AML-193 (cell line): ENCODE data around the gene SCLY.

ENCODE experiments used
- DNase-seq, 2 experiments: peaks; one replicate each; lab custom pipeline; 2025; lab: John Stamatoyannopoulos, UW

Gene SCLY

DNA sequence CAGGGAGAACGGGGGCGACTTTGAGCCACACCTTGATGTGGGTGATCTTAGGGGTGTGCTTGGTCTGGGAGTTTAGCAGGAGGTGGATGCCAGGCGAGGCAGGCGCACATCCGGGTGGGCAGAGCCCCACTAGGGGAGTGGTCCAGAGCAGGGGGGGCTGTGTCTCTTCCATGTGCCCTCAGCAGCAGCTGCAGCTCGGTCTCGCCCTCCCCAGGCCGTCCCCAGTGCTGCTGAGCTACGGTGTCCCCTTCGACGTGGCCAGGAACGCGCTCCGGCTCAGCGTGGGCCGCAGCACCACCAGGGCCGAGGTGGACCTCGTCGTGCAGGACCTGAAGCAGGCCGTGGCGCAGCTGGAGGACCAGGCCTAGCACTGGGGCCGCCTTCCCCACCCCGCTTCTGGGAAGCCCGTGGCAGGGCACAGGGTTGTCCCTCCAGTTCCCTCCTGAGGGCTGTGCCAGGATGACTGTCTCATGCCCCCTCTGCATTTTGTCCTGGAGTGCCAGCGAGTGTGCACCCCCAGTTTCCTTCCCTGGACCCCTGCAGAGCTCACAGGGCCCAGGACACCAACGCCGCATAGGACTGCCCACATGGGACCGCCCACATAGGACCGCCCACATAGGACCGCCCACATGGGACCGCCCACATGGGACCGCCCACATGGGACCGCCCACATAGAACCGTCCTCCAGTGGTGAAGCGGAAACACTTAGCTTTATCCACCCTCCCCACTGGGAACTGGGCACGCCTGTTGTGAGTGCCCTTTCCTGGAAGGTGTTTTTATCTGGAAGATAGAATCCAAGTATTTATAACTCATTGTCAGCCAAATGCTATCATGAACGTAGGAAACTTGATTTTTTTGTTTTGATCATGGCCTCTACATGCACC, 37.4 kb downstream of the SCLY start:
- DNase-seq, result no peak

DNA sequence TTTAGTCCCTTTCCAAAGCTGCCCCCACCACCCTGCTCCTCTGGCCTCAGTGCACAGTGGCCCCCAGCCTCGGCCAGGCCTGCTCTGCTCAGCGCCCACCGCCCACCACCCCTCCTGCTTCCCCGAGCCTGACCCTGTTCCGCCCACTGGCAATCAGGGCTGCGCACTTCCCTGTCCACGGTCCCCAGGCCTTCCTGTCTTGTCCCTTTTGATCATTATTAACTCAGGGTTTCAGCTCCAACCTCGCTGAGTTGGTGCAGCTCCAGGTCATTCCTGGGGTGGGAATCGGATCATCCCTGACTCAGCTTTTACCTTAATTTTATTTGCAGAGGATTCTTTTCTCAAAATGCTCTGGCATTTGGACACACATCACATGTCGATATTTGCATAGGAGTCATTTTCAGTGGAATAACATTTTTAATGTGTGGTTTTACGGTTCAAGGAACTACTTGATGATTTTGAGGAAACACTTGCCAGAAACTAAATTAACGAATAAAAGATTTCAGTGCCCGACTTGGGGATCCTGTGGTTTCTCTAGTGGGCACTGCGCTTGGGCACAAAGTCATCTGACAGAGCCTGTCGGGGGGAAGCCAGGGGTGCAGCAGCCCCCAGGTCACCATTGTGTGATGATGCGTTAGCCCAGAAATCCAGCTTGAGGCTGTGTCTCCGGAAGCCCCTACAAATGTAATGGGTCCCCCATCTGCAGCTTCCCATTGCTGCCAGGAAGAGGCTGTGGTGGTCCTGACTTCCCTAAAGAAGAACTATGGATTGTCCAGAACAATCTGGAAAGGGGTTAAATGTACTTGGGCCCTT, 38.3 kb downstream of the SCLY start:
- DNase-seq, result no peak

DNA sequence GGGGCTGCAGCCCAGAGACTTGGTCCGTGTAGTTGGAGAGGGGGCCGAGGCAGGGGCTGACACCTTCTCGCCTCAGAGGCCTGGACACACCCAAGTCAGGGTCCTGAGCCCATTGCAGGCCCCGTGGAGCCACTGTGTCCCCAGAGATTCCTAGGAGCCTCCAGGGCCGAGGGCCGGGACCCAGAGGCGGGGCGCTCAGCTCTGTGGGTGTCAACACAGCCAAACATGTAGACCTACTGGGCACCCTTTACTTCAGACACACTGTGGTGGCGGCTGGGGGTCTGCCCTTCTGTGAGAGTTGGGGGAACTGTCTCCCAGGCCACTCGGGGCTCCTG, 38.9 kb downstream of the SCLY start:
- DNase-seq, result no peak

DNA sequence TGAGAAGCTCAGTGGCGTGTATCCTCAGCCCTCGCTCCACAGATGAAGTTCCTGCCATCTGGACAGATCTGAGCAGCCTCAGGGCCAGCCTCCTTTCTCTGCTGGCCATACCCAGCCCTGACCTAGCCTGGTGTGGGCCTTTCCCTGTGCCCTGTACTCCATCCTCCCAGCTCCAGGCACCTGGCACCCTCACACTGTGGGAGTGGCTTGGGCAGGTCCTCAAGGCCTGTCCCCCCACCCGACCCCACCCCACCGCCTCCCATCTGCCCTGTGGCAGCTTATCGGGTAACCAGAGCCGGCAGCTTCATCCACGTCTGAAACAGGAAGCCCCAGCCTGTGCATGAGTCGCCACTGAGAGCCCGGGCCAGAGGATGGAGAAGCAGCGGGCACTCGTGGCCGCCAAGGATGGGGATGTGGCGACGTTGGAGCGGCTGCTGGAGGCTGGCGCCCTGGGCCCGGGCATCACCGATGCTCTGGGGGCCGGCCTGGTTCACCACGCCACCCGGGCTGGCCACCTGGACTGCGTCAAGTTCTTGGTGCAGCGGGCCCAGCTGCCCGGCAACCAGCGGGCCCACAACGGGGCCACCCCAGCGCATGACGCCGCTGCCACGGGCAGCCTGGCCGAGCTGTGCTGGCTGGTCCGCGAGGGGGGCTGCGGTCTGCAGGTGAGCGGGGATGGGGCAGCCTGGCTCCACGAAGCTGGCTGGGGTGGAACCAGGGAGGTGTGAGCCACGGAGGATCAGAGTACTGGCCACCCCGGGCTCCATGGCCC, 39.4 kb downstream of the SCLY start, which contains the start of gene ESPNL:
Gene ESPNL (plus strand): TSS at position 292 of the 772 bp plus-strand sequence. CDS start 80 bp downstream, at position 372.
- no peak for DNase-seq

DNA sequence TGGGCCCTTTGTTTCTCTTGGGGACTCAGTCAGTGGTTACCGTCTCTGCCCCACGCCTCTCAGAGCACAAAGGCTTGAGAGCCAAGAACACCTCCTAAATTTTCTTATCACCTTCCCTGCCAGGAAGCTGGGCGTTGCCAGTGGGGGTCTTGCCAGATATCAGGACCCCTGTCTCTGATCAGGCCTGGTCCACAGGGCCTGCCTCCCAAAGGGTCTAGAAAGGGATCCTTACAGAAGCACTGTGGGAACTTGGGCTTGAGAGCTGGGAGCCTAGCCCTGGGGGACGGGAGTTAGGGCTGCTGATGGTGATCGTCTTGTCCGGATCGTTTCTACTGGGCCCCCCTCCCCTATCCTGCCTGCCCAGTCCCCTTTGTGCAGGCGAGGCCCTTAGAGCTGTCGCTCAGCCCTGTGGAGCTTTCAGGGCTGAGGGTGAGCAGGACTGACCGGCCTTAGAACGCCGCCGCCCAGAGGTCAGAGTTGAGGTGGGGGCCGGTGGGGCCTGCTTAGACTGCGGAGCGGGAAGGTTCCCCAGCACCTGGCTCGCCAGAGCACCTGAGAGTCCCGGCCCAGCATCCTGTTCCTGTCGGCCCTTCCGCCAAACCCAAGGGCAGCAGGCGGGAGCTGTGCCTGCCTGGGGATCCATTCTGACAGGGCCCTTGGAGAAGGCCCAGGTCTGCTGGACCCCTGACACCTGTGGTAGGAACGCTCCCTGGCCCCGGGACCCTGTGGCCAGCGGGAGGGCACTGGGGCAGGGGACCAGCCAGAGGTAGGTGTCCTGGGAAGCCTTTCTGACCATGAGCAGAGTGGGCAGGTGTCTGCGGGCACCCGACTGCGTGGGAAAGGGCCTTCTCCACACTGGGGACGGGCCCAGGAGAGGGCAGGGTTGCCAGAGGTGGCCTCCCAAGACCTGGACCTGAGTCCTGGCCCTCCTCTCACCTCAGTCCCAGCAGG, 40.3 kb downstream of the SCLY start:
- no peak for DNase-seq

DNA sequence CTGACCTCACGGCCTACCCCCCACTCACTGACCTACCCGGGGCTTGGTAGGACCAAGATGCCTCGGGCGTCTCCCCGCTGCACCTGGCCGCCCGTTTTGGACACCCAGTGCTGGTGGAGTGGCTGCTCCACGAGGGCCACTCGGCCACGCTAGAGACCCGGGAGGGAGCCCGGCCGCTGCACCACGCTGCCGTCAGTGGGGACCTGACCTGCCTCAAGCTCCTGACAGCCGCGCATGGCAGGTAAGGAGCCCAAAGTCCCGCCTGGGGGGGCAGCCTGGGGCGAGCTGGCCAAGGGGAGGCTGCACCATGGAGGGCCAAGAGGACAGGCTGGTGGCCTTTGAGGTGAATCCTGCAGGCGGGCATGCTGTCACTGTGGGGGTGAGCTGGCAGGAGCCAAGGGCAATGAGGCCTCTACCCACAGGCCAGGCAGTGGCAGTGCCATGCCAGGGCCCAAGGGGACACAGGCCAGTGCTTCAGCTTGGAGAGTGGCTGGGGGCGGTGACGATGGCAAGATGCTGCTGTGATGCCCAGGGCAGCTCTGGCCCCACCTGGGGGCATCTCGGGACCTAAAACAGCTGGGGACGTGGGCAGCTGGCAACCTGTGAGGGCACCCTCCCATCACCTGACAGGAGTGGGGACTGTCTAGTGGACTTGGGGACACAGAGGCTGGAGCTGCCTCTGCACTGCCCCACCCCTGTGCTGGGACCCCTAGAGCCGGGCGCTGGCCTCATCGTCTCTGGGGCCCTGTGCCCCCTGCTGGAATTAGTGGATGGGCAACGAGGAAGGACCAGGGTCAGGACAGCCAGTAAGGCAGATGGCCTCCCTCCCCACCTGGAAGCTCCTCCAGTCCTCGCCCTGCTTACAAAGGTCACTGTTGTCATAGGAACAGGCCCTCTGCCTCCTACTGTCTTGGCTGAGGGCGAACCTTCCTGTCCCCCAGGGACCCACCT, 41.4 kb downstream of the SCLY start:
- DNase-seq, result no peak

DNA sequence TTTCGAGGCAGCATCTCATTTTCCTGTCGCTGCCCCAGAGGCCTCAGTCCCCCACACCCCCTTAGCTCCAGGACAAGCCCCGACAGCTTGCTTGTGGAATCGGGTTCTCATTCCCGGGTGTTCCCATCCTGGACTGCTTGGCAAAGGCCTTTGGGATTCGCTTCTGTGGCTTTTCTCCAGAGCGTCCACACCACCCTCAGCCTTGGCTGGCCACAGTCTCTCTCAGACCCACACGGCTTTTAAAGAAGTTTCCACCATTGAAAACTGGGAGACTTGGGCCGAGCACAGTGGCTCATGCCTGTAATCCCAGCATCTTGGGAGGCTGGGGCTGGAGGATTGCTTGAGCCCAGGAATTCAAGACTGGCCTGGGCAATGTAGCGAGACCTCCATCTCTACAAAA, 42.1 kb downstream of the SCLY start:
- no peak for DNase-seq

DNA sequence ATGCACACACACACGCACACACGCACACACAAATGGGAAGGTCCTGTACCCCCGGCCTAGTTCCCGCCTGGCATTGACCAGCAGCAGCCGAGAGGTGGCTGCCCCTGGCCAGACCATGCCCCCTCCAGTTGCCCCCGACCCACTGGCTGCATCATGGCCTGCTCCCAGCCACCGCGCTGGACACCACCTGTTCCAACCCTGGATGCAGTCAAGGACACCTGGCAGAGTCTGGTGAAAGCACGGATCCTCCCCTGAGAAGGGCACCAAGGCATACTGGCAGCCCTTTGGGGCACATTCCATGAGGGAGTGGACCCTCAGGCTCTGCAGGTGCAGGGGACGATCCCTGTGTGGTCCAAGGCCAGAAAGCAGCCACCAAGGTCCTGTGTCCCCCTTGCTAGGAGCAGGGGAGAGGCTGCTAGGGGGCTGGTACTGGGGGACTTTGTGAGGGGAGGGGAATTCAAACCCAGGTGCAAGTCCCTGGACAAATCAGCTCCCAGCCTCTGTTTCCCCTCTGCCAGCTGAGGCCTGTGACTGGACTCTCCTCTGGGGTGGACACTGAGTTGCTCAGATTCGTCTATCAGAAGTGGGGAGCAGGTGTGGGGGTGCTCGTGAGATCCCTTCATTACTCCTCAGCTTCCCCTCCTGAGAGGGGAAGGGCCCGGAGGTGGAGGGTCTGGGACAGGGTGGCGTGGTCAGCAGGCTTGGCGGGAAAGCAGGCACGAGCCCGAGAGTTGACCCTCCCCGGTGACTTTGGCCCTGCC, 42.8 kb downstream of the SCLY start:
- no peak for DNase-seq

DNA sequence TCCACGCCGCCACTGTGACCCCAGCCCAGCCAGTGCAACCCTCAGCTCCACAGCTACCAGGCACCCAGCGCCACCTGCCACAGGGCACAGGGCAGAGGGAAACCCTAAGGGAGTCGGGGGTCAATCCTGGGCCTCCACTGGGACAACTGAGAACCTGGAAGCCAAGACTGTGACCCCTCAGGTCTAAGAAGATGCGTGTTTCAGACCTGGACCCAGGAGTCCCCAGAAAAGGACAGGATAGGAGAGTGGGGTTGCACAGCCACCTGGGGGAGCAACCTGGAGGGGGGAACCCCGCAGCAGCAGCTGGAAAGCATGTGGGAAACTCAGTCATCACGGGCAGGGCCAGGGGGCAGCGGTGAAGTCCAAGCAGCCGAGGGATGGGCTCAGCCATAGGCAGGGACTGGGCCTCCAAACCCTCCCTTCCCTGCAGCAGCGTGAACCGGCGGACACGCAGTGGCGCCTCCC, 43.5 kb downstream of the SCLY start:
- no peak for DNase-seq

DNA sequence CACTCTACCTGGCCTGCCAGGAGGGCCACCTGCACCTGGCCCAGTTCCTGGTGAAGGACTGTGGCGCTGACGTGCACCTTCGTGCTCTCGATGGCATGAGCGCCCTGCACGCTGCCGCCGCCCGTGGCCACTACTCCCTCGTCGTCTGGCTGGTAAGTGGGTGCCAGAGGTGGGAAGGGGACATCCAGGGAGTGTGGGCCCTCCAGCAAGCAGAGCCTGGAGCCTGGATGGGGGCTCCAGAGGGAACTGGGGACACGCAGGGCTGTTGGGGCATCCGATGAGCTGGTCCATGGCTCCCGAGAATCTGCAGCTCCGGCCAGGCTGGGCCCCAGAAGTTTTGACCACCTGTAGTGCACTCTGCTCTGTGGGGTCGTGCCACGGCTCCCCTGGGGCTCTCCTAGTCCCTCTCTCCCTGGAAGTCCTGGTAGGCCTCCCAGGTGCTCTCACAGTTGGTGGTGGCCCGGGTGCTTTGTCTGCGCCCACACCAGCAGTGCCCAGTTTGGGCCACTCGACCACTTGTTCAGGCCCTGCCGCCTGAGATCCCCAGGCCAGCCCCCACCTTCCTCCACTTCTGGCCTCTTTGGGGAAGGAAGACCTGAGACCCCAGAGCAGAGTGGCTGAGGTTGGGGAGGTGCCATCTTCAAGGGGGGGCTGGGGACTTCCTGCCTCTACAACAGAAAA, 44.0 kb downstream of the SCLY start:
- DNase-seq, result no peak

DNA sequence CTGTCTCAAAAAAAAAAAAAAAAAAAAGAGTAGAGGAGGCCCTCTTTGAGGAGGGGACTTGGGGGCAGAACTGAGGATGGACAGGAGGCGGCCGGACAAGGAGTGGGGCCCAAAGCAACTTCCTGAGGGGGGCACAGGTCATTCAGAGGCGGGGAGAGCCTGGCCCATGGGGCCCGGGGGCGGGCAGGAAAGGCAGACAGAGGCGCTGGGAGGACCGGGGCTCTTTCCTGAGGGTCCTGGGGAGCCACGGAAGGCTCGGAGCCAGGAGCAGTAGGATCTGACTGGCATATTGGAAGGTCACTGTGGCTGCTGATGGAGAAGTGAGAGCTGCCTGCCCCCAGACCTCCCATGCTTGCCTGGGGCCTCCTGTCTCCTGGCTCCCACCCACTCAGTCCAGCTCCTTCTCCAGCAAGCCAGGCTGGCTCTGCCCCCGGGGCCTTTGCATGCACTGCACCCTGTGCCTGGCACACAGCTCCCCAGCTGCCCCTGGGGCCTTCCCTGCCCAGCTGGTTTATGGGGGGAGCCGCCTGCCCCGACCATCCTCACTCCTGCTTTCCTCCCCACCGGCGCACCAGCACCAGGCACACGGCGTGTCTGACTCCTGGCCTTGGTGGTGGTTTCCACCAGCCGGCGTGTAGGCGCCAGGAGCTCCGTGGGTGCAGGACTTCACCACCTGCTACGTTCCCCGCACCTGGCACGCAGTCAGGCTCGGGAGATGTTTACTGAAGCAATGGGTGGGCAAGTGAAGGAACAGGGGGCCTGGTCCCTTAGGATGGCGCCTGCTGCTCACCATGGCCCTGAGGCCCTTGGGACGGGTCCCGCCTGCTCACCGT, 44.9 kb downstream of the SCLY start:
- no peak for DNase-seq

DNA sequence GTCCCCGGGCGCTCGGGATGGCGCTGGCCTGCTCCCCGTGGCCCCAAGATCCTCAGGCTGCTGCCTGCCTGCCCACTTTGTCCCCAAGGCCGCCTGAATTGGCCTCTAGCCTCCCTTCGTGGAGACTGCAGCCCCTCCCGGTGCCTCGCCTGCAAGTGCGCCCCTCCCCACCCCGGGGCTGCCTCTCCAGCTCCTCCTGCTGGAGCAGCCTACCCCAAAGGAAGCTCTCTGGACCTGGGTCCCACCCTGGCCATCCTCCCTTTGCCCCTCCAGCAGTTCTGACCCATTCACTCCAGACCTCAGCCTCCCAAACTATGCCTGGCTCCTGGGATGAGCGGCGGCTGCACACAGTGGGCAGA, 45.5 kb downstream of the SCLY start:
- DNase-seq, result no peak

DNA sequence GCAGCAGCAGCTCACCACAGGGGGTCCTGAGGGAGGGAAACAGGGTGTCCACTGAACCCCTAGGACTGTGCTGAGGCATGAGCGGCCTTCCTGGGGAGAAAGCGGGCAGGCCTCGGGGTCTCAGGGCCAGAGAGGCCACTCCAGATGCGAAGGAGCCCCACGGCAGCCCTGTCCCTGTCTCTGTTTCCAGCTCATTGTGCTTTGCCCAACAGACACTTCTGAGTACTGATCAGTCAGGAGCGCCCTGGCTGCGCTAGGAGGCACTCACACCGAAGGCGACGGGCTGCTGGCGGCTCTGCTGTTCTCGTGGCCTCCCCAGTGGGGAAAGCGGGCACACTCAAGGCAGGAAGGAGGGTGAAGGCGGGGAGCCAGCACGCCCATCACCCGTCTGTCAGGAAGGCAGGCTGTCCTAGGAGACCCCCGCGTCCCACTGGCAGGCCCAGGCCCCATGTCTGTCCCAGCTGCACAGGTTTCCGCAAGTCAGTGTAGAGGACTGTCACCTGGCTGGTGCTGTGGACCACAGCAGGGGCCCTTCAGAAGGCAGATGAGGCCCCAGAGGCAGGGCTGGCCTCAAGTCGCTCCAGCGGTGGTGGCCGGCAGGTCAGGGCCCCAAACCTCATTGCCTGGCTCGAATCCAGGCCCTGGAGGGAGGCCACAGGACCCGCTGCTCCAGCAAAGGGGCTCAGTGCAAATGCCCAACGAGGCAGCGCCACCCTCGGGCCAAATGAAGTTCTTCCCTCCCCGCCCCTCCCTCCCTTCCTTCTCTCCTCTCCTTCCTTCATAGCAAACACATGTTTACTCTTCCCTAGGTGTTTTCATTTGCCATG, 46.1 kb downstream of the SCLY start:
- no peak for DNase-seq

DNA sequence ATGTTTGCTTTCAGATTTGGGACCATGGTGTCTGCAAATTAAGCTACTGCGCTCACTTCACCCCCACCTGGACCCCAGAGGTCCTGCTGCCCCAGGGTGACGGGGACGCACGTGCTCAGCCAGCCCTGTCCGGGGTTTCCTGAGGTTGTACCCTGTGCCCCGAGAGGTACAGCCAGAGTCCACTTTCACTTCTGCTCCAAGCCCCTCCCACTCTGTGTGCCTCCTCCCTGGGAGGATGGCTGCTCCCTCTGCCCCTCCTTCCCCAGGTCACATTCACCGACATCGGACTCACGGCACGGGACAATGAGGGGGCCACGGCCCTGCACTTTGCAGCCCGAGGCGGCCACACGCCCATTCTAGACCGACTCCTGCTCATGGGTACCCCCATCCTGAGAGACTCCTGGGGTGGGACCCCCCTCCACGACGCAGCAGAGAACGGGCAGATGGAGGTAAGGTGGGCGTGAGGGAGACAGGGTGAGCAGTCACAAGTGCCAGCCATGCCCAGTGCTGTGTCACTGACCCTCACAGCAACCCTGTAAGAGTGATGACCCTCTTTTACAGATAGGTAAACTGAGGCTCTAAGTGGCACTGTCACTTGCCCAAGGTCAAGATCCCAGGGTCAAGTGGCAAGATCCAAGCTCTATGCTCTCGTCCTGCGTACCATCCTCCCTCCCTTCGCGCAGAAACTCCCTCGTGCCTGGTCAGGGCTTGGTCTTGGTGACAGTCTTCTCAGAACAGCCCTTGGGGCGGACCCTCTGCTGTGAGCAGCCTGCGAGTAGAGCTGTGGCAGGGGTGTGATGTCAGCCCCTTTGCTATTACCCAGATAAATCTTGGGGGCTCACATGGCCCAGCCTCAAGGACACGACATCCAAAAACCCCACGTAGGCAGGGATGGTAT, 47.0 kb downstream of the SCLY start:
- DNase-seq, result no peak

DNA sequence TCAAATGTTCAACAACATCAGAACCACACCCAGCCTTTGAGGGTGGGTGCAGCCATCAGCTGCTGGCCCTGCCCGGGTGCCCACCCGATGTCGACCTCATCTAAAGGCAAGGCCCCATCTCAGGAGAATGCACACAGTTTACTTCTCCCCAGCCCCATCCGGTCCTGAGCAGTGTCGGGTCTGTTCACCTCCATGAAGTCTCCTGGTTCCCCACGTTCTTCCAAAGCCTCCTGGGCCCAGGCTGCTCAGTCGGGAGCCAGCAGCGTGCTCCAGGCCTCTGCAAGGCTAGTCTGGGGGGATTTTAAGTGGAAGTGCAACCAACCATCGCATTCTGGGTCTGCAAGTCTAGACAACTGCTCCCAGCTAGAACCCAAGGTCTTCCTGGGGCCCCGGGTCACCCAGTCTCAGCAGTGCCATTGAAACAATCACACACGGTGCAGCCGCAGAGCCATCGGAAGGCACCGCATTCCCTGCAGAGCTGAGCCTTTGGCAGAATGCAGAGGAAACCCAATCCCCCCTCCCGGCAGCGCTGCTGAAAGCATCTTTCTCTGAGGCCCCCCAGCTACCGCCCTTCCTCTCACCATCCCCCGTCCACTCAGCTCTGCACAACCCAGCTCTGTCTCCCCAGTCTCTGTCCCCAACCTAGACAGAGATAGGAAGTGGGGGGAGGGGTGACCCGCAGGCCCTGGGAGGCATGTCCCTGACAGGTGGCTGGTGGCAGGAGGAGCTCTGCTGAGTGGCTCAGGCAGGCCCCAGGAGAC, 47.8 kb downstream of the SCLY start:
- no peak for DNase-seq
